Upper lobe of left lung (tissue), 6 donors: ENCODE data around the gene DPY19L1. TPM values are rescaled to one million over a fixed set of nuclear protein-coding genes. Genes with fewer than 3 reads are reported as not detected.
"Not testable (repeated sequence)": the region's sequence is repeated elsewhere in the genome, so short reads cannot be mapped to it uniquely, and the experiment has no call there.

Experiments
- ATAC-seq, 2 donors: fragments of 200-7000 bp; cut with Tn5 transposase; one replicate each; pipeline ENCODE4 v1.9.1; 2022; ENCODE audit warnings: mild to moderate bottlenecking in 2 of 2, moderate library complexity in 2 of 2; ENCODE audit not compliant: low FRiP score in 2 of 2
- DNase-seq, 2 donors: peaks; one replicate each; pipeline ENCODE4 v3.0.0-alpha.2; 2019 to 2020
- H3K27ac ChIP-seq, 4 donors: fragments of 200-600 bp; sonication (generic); one replicate each; pipeline ENCODE4 v1.5.1; 2016 to 2019
- H3K27me3 ChIP-seq, 4 donors: fragments of 200-600 bp; sonication (generic); one replicate each; pipeline ENCODE4 v1.5.1; 2017 to 2019
- H3K36me3 ChIP-seq, 4 donors: fragments of 200-600 bp; sonication (generic); one replicate each; pipeline ENCODE4 v1.5.1; 2016 to 2019
- H3K4me1 ChIP-seq, 4 donors: fragments of 200-600 bp; sonication (generic); one replicate each; pipeline ENCODE4 v1.5.1; 2018 to 2019
- H3K4me3 ChIP-seq, 4 donors: fragments of 200-600 bp; sonication (generic); one replicate each; pipeline ENCODE4 v1.5.1; 2017 to 2019; ENCODE audit warnings: mild to moderate bottlenecking in 2 of 4, moderate library complexity in 1 of 4
- H3K9me3 ChIP-seq, 4 donors: fragments of 200-600 bp; sonication (generic); one replicate each; pipeline ENCODE4 v1.5.1; 2018 to 2019
- CTCF ChIP-seq, 6 experiments: fragments of 450-650 bp in 4 of 6; fragments of 200-600 bp in 2 of 6; sonication (generic) in 2 of 6; IDR thresholded peaks; one replicate each; pipeline ENCODE4 v1.5.1; 2016 to 2019; ENCODE audit warnings: antibody characterized with exemption in 6 of 6
- EP300 ChIP-seq, 4 donors: sonication (generic); formaldehyde crosslinking; IDR thresholded peaks; one replicate each; pipeline ENCODE4 v1.5.1; 2017; ENCODE audit warnings: antibody characterized with exemption in 4 of 4, control low read depth in 2 of 4
- POLR2A ChIP-seq, 4 donors: fragments of 450-650 bp; IDR thresholded peaks; one replicate each; pipeline ENCODE4 v1.5.1; 2016 to 2017; ENCODE audit warnings: antibody characterized with exemption in 4 of 4, mild to moderate bottlenecking in 2 of 4
- POLR2AphosphoS5 ChIP-seq, 2 donors: sonication (generic); formaldehyde crosslinking; IDR thresholded peaks; one replicate each; pipeline ENCODE4 v1.5.1; 2017; ENCODE audit warnings: antibody characterized with exemption in 2 of 2
- WGBS, 2 donors: methylation state at CpG; one replicate each; pipeline ENCODE4 v1.1.5; 2017 to 2018; 5-methylcytosine and 5-hydroxymethylcytosine counted together
- total RNA-seq, 6 donors: library from RNA; depleted of rRNA in 4 of 6; stranded (reverse); fragments of >200 nt in 4 of 6; gene quantifications; one replicate each; pipeline versions ENCODE4 v1.1.0 to v1.2.1, GENCODE V29; 2016 to 2021
- donor health status: DM: no; HTN: no; CAD: no; lungs with moderate emphysema.
- donor health status: DM: no; HTN: yes; CAD: no; lungs with severe emphysema.

The DPY19L1 gene
- total RNA-seq = 10 to 100 TPM in 4 of 6 donors, 1 to 10 TPM in 2; 4.2 to 39.1 (median 28.3) TPM

- H3K4me3 ChIP-seq = peak within 1 kb of the TSS; percentile 81 to 94 (median 85)
- H3K27ac ChIP-seq = peak within 1 kb of the TSS; percentile 83 to 91 (median 86)
- ATAC-seq (no peak), DNase-seq (no peak)
- peak in 2 of 4 donors; percentile 49 to 50 for TF ChIP-seq POLR2A (IDR thresholded peaks at IDR 0.05)
- no peak for TF ChIP-seq EP300 (IDR thresholded peaks at IDR 0.05)
- TF ChIP-seq POLR2AphosphoS5 (IDR thresholded peaks at IDR 0.05) = peak in 1 of 2 donors; percentile 28
- TF ChIP-seq CTCF (IDR thresholded peaks at IDR 0.05) = no peak
- H3K27me3 ChIP-seq = no peaks in the 10 kb centered on the region
- peaks cover 21 to 25% (median 24%) of the 10 kb centered on the region in 4 donors for H3K4me1 ChIP-seq
- no peaks in the 10 kb centered on the region for H3K9me3 ChIP-seq
- H3K36me3 ChIP-seq = no peaks in the 10 kb centered on the region
- 0% methylated on average over 14 of the region's 48 CpGs; no CpG with 5 or more reads in 1 of the 2 donors for WGBS, 2 donors
Observed at GRCh38 chr7:35037211-35037525, at the start of gene DPY19L1. Gene DPY19L1, minus strand, starts transcription at chr7:35037485. Its CDS starts 91 bp downstream, at chr7:35037394.

- H3K4me1 ChIP-seq, H3K36me3 ChIP-seq, ATAC-seq, H3K4me3 ChIP-seq, H3K27me3 ChIP-seq, DNase-seq, H3K9me3 ChIP-seq, H3K27ac ChIP-seq: not testable (repeated sequence)
- 95 to 97% methylated on average over 3 of the region's 3 CpGs for WGBS, 2 donors
Observed at GRCh38 chr7:35079517-35079916, 42.2 kb upstream of the DPY19L1 start.

- not testable (repeated sequence) for H3K27ac ChIP-seq, H3K36me3 ChIP-seq, H3K4me1 ChIP-seq, H3K9me3 ChIP-seq, DNase-seq, ATAC-seq, H3K27me3 ChIP-seq, H3K4me3 ChIP-seq
- 57 to 64% methylated on average over 4 to 5 of the region's 5 CpGs for WGBS, 2 donors
Observed at GRCh38 chr7:35074008-35074407, 36.7 kb upstream of the DPY19L1 start.

- ATAC-seq = peak in 1 of 2 donors; percentile 69
- DNase-seq, H3K36me3 ChIP-seq, H3K4me1 ChIP-seq, H3K9me3 ChIP-seq, H3K4me3 ChIP-seq, H3K27me3 ChIP-seq, H3K27ac ChIP-seq: not testable (repeated sequence)
- peak in 1 of 6 experiments; percentile 16 for TF ChIP-seq CTCF (IDR thresholded peaks at IDR 0.05)
- 33 to 35% methylated on average over 14 of the region's 14 CpGs for WGBS, 2 donors
Observed at GRCh38 chr7:35072950-35073827, 35.9 kb upstream of the DPY19L1 start.

GRCh38 chr7:35069084-35069483, 31.8 kb upstream of the DPY19L1 start:
- H3K9me3 ChIP-seq, H3K27me3 ChIP-seq, H3K36me3 ChIP-seq, H3K4me1 ChIP-seq, H3K4me3 ChIP-seq, DNase-seq, H3K27ac ChIP-seq, ATAC-seq: not testable (repeated sequence)
- 92% methylated on average over 1 of the region's 1 CpG; no CpG with 5 or more reads in 1 of the 2 donors for WGBS, 2 donors

GRCh38 chr7:35065382-35065781, 28.1 kb upstream of the DPY19L1 start:
- not testable (repeated sequence) for H3K27ac ChIP-seq, H3K36me3 ChIP-seq, H3K9me3 ChIP-seq, H3K27me3 ChIP-seq, H3K4me1 ChIP-seq, H3K4me3 ChIP-seq, DNase-seq, ATAC-seq
- 51 to 56% methylated on average over 2 of the region's 2 CpGs for WGBS, 2 donors

- H3K4me3 ChIP-seq, ATAC-seq, H3K4me1 ChIP-seq, H3K27me3 ChIP-seq, H3K9me3 ChIP-seq, H3K27ac ChIP-seq, H3K36me3 ChIP-seq, DNase-seq: not testable (repeated sequence)
- 89 to 95% methylated on average over 2 to 3 of the region's 3 CpGs for WGBS, 2 donors
Observed at GRCh38 chr7:35058571-35058970, 21.3 kb upstream of the DPY19L1 start.

- not testable (repeated sequence) for H3K9me3 ChIP-seq, H3K4me1 ChIP-seq, H3K27me3 ChIP-seq, H3K36me3 ChIP-seq, H3K4me3 ChIP-seq, H3K27ac ChIP-seq
- DNase-seq (peak in 1 of 2 donors; percentile 22), ATAC-seq (peak; percentile 24 to 34)
- WGBS, 2 donors = 92 to 93% methylated on average over 9 to 11 of the region's 11 CpGs
Observed at GRCh38 chr7:35057505-35058451, 20.5 kb upstream of the DPY19L1 start.

- not testable (repeated sequence) for H3K27me3 ChIP-seq, H3K27ac ChIP-seq, DNase-seq, H3K36me3 ChIP-seq, H3K4me1 ChIP-seq, H3K4me3 ChIP-seq, ATAC-seq, H3K9me3 ChIP-seq
- 81 to 85% methylated on average over 2 of the region's 2 CpGs for WGBS, 2 donors
Observed at GRCh38 chr7:35055733-35056132, 18.4 kb upstream of the DPY19L1 start.
